ENCODE results near the gene TNFAIP3.

TNFAIP3 gene

GRCh38 chr6:137907170-137907569 is 40.1 kb downstream of the TNFAIP3 start:
- no peaks in the 10 kb centered on the region for H3K27me3 Mint-ChIP-seq
- peak overlapping the region; percentile 40 for H3K27ac Mint-ChIP-seq
- no peaks in the 10 kb centered on the region for H3K36me3 Mint-ChIP-seq
- H3K9me3 Mint-ChIP-seq: peaks cover 3% of the 10 kb centered on the region
- peaks cover 70% of the 10 kb centered on the region for H3K4me1 Mint-ChIP-seq
- H3K4me3 Mint-ChIP-seq: no peak overlapping the region
- no peak for ATAC-seq

DNA sequence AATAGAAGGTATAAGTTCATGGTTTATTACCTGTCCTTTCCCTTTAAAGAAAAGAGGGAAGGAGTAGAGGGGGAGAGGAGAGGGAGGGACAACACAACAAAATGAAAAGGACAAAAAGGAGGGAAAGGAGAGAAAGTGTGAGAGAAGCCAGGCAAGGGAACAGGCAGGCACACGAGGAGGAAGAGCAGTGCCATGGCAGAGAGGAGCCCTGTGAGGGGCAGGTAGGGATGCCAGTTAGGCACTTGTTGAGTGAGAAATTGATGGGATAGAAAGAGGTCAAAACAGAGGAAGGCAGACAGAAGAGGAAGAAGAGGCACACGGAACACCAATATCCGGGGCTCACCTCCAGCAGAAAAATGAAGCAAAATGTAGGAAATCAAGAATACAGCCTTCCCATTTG is 42.5 kb downstream of the TNFAIP3 start:
- no peaks in the 10 kb centered on the region for H3K27me3 Mint-ChIP-seq
- H3K4me1 Mint-ChIP-seq: peaks cover 78% of the 10 kb centered on the region
- no peak overlapping the region for H3K4me3 Mint-ChIP-seq
- ATAC-seq: no peak
- H3K27ac Mint-ChIP-seq: peak overlapping the region; percentile 69
- H3K9me3 Mint-ChIP-seq: peaks cover 9% of the 10 kb centered on the region
- H3K36me3 Mint-ChIP-seq: peaks cover 4% of the 10 kb centered on the region

- H3K27ac Mint-ChIP-seq: peak overlapping the region; percentile 69
- peaks cover 4% of the 10 kb centered on the region for H3K36me3 Mint-ChIP-seq
- H3K4me1 Mint-ChIP-seq: peaks cover 78% of the 10 kb centered on the region
- peak overlapping the region; percentile 2 for H3K4me3 Mint-ChIP-seq
- H3K9me3 Mint-ChIP-seq: peaks cover 9% of the 10 kb centered on the region
- ATAC-seq: no peak
- H3K27me3 Mint-ChIP-seq: no peaks in the 10 kb centered on the region
Measured at GRCh38 chr6:137910424-137910834, 43.4 kb downstream of the TNFAIP3 start.

- H3K36me3 Mint-ChIP-seq: peaks cover 4% of the 10 kb centered on the region
Measured at GRCh38 chr6:137910843-137911456, 43.9 kb downstream of the TNFAIP3 start.

DNA sequence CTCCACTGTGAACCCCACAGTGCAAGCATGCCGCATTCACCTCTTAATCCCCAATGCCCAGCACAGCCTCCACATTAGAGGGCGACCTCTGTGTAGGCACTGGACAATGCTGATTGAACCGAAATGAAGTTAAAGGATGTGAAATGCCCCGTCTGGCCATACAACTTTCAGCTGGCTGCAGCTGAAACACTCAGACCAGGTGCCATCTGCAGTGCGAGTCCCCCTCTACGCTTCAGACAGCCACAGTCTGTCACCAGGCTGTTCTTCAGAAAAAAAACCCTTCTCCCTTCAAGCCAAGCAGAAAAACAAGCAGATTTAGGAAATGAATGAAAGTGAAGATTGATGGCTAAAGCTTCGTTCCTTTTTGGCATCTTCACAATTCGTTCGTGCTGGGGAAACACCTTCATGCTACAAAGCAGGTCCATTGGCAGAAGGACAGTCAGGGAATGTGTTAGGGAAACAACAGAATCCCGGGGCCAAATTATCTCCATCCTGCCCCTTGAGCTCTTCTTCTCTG is 44.7 kb downstream of the TNFAIP3 start:
- peaks cover 4% of the 10 kb centered on the region for H3K36me3 Mint-ChIP-seq
- peaks cover 71% of the 10 kb centered on the region for H3K4me1 Mint-ChIP-seq
- H3K9me3 Mint-ChIP-seq: peaks cover 9% of the 10 kb centered on the region
- peak overlapping the region; percentile 69 for H3K27ac Mint-ChIP-seq
- ATAC-seq: peak; percentile 76
- peak overlapping the region; percentile 44 for H3K4me3 Mint-ChIP-seq
- H3K27me3 Mint-ChIP-seq: no peaks in the 10 kb centered on the region

More at GRCh38 chr6:137910843-137911456, 43.9 kb downstream of the TNFAIP3 start:
- H3K27me3 Mint-ChIP-seq: no peaks in the 10 kb centered on the region
- peaks cover 9% of the 10 kb centered on the region for H3K9me3 Mint-ChIP-seq
- H3K4me3 Mint-ChIP-seq: no peak overlapping the region
- peaks cover 77% of the 10 kb centered on the region for H3K4me1 Mint-ChIP-seq
- H3K27ac Mint-ChIP-seq: peak overlapping the region; percentile 69
- ATAC-seq: no peak

- Mint-ChIP-seq H3K36me3 (peaks cover 4% of the 10 kb centered on the region), H3K4me3 (no peak overlapping the region), H3K4me1 (peaks cover 71% of the 10 kb centered on the region), H3K27me3 (no peaks in the 10 kb centered on the region), H3K9me3 (peaks cover 9% of the 10 kb centered on the region), H3K27ac (peak overlapping the region; percentile 69)
- ATAC-seq: no peak
Measured at GRCh38 chr6:137912813-137913212, 45.8 kb downstream of the TNFAIP3 start.

DNA sequence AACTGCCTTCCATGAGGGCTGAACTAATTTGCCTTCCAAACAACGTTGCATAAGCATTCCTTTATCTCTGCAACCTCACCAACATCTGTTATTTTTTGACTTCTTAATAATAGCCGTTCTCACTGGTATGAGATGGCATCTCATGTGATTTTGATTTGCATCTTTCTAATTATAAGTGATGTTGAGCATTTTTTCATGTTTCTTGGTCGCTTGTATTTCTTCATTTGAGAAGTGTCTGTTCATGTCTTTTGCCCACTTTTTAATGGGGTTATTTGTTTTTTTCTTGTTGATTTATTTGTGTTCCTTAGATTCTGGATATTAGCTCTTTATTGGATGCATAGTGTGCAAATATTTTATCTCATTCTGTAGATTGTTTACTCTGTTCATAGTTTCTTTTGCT is 46.4 kb downstream of the TNFAIP3 start:
- Mint-ChIP-seq H3K27ac (no peak overlapping the region), H3K4me3 (no peak overlapping the region), H3K36me3 (peaks cover 4% of the 10 kb centered on the region), H3K27me3 (no peaks in the 10 kb centered on the region), H3K4me1 (peaks cover 67% of the 10 kb centered on the region), H3K9me3 (peaks cover 9% of the 10 kb centered on the region)
- no peak for ATAC-seq

DNA sequence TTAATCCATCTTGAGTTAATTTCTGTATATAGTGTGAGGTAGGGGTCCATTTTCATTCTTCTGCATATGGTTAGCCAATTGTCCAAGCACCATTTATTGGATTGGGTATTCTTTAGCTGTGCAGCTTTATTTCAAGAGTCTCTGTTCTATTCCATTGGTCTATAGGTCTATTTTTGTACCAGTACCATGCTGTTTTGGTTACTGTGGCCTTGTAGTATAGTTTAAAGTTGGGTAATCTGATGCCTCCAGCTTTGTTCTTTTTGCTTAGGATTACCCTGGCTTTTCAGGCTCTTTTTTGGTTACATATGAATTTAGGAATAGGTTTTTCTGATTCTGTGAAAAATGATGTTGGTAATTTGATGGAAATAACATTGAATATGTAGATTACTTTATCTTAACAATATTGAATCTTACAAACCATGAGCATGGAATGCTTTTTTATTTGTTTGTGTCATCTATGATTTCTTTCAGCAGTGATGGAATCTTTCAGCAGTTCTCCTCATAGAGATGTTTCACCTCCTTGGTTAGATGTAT is 47.0 kb downstream of the TNFAIP3 start:
- Mint-ChIP-seq H3K36me3 (peaks cover 4% of the 10 kb centered on the region), H3K4me3 (no peak overlapping the region), H3K4me1 (peaks cover 64% of the 10 kb centered on the region)

GRCh38 chr6:137914530-137915193 is 47.6 kb downstream of the TNFAIP3 start:
- peaks cover 4% of the 10 kb centered on the region for H3K36me3 Mint-ChIP-seq
- H3K4me1 Mint-ChIP-seq: peaks cover 61% of the 10 kb centered on the region
- no peaks in the 10 kb centered on the region for H3K27me3 Mint-ChIP-seq
- H3K9me3 Mint-ChIP-seq: peaks cover 6% of the 10 kb centered on the region
- no peak overlapping the region for H3K4me3 Mint-ChIP-seq
- H3K27ac Mint-ChIP-seq: peak overlapping the region; percentile 70
- no peak for ATAC-seq

More for the DNA sequence above, 47.0 kb downstream of the TNFAIP3 start:
- Mint-ChIP-seq H3K27ac (peak overlapping the region; percentile 70), H3K9me3 (peaks cover 9% of the 10 kb centered on the region), H3K27me3 (no peaks in the 10 kb centered on the region)
- no peak for ATAC-seq

DNA sequence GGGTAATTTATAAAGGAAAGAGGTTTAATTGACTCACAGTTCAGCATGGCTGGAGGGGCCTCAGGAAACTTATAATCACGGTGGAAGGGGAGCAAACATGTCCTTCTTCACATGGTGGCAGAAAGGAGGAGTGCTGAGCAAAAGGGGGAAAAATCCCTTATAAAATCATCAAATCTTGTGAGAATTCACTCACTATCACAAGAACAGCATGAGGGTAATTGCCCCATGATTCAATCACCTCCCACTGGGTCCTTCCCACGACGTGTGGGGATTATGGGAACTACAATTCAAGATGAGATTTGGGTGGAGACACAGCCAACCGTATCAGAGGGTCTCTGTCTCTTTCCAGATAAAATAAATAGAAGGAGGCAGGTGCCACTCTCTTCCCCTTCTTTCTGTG is 48.7 kb downstream of the TNFAIP3 start:
- H3K4me1 Mint-ChIP-seq: peaks cover 61% of the 10 kb centered on the region
- H3K27ac Mint-ChIP-seq: no peak overlapping the region
- ATAC-seq: no peak
- peaks cover 6% of the 10 kb centered on the region for H3K9me3 Mint-ChIP-seq
- peaks cover 4% of the 10 kb centered on the region for H3K36me3 Mint-ChIP-seq
- H3K4me3 Mint-ChIP-seq: no peak overlapping the region
- H3K27me3 Mint-ChIP-seq: no peaks in the 10 kb centered on the region

DNA sequence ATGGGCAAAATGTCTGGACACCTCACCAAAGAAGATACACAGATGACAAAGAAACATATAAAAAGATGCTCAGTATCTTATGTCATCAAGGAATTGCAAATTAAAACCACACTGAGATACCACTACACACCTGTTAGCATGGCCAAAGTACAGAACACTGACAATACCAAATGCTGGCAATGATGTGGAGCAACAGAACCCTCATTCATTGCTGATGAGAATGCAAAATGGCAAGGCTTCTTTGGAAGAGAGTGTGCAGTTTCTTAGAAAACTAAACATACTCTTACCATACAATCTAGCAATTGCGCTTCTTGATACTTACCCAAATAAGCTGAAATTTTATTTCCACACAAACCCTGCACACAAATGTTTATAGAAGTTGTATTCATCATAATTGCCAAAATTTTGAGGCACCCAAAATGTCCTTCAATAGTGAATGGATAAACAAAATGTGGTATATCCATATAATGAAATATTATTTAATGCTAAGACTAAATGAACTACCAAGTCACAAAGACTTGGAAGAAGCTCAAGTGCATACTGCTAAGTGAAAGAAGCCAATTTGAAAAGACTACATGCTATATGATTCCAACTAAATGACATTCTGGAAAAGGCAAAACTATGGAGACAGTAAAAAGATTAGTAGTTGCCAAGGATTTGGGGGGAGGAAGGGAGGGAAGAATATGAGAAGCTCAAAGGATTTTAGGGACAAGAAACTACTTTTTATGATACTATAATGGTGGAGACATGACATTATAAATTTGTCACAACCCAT is 50.7 kb downstream of the TNFAIP3 start:
- no peaks in the 10 kb centered on the region for H3K27me3 Mint-ChIP-seq
- H3K9me3 Mint-ChIP-seq: peaks cover 6% of the 10 kb centered on the region
- no peak overlapping the region for H3K27ac Mint-ChIP-seq
- H3K4me1 Mint-ChIP-seq: peaks cover 57% of the 10 kb centered on the region
- H3K36me3 Mint-ChIP-seq: peaks cover 4% of the 10 kb centered on the region
- H3K4me3 Mint-ChIP-seq: no peak overlapping the region
- no peak for ATAC-seq

DNA sequence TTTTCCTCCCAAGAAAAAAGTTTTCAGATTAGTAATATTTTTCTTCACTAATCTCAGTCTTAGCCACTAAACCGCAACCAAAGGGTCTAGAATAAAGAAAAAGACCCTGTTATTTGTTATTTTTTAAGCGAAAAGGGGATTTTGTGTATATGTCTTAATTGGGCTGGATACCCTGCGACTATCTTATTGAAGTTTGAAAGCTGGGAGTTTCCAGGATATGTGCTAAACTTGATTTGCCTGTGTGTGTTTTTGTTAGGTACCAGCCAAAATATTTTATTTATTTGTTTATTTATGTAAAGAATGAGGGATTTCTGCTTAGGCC is 52.4 kb downstream of the TNFAIP3 start:
- Mint-ChIP-seq H3K4me3 (no peak overlapping the region), H3K27ac (peak overlapping the region; percentile 78), H3K36me3 (no peaks in the 10 kb centered on the region), H3K9me3 (no peaks in the 10 kb centered on the region), H3K27me3 (no peaks in the 10 kb centered on the region), H3K4me1 (peaks cover 52% of the 10 kb centered on the region)
- ATAC-seq: no peak

DNA sequence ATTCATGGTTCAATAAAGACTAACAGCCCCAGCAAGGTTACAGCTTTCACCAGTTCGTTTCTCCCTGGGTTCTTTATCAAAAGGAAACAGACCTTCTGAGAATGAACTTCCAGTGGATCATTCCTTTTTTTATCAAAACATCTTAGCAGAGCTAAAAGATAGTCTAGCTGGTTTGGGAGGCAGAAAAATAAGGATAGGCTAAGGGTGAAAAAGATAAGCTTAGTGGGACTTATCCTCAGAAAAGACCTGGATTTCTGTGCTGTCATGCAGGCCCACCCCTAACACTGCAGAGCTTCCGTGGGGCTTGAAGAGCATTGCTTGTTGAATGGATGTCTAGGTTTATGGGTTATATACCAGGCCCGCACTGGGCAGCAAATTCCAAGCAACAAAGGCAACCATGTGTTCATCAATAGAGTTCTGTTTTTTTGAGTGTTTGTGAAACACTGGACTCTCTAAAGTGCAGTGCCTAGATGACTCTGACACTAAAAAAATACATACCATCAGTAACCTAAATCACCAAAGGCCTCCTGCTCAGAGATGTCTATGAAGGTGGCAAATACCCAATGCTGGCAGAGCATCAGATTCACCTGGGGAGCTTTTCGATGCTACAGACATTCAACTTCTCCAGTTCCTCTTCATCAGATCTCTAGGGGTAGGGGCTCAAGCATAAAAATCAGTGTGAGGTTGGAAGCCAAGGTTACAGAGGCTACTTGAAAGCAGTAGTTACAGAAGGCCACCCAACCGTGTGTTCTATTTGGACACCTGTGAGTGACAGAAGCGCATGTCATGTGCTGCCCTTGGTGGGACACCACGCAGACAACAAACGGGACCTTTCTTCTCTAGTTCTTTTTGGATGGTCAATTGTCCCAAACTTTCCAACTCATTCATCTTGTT is 53.0 kb downstream of the TNFAIP3 start:
- H3K9me3 Mint-ChIP-seq: no peaks in the 10 kb centered on the region
- no peak overlapping the region for H3K4me3 Mint-ChIP-seq
- H3K36me3 Mint-ChIP-seq: no peaks in the 10 kb centered on the region
- H3K4me1 Mint-ChIP-seq: peaks cover 46% of the 10 kb centered on the region
- no peaks in the 10 kb centered on the region for H3K27me3 Mint-ChIP-seq
- peak overlapping the region; percentile 78 for H3K27ac Mint-ChIP-seq
- ATAC-seq: peak; percentile 81

DNA sequence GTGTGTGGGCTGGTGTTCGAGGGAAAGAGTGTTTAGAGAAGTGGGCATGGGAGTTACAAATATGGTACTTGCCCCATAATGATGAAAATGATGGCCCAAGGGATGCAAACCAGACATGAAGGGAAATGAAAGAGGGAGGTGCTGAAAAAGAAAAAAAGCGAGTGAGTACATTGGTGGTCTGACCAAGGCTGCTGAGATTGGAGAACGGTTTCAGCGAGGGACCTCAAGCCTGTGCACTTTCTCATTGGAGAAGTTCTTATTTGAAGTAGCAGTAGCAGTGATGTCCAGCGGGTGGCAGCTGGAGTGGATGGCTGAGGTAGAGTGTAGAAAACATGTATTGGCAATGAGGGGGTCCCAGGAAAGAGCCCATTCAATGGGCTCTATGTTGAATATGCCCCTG is 54.8 kb downstream of the TNFAIP3 start:
- peaks cover 59% of the 10 kb centered on the region for H3K4me1 Mint-ChIP-seq
- ATAC-seq: peak; percentile 84
- H3K27ac Mint-ChIP-seq: peak overlapping the region; percentile 20
- no peaks in the 10 kb centered on the region for H3K27me3 Mint-ChIP-seq
- no peaks in the 10 kb centered on the region for H3K36me3 Mint-ChIP-seq
- no peaks in the 10 kb centered on the region for H3K9me3 Mint-ChIP-seq
- no peak overlapping the region for H3K4me3 Mint-ChIP-seq

Measured in stimulated activated memory B cell treated with anti-CD40 and anti-IgM and Interleukin-4, amounts not matched to agents 10 μg/mL and 1 μg/mL and 100 μg/mL, for 72 hours (primary cell).